HepG2 (cell line): ENCODE results near the gene HLA-DPB1. TPM values are rescaled to one million over a fixed set of nuclear protein-coding genes. Genes with fewer than 3 reads are reported as not detected.

Experiments
- CEBPB ChIP-seq: IDR thresholded peaks from 2 replicates; pipeline ENCODE4 v1.6.1; 2011; ENCODE audit warnings: low read depth, low read length, improper control_type of control experiment, borderline replicate concordance
- ISL2 ChIP-seq: sonication (generic); formaldehyde crosslinking; IDR thresholded peaks from 2 replicates; pipeline ENCODE4 v1.5.0; 2020; ENCODE audit warnings: missing genetic modification reagents
- KLF9 ChIP-seq: IDR thresholded peaks from 2 replicates; pipeline ENCODE4 v1.6.1; 2016; ENCODE audit warnings: low read depth
- MYNN ChIP-seq: sonication (generic); formaldehyde crosslinking; IDR thresholded peaks from 2 replicates; pipeline ENCODE4 v1.4.0; 2020; ENCODE audit warnings: mild to moderate bottlenecking, low read depth, missing genetic modification reagents
- PAF1 ChIP-seq: IDR thresholded peaks from 2 replicates; pipeline ENCODE4 v1.6.1; 2016; ENCODE audit warnings: missing genetic modification reagents, missing compliant biosample characterization
- PITX1 ChIP-seq: sonication (generic); formaldehyde crosslinking; IDR thresholded peaks from 2 replicates; pipeline ENCODE4 v1.5.1; 2020; ENCODE audit warnings: mild to moderate bottlenecking, missing genetic modification reagents
- RAD21 ChIP-seq: fragments of 450-650 bp; formaldehyde crosslinking; IDR thresholded peaks from 2 replicates; pipeline ENCODE4 v1.5.0; 2020; ENCODE audit warnings: mild to moderate bottlenecking
- RFX5 ChIP-seq: IDR thresholded peaks from 2 replicates; pipeline ENCODE4 v1.6.1; 2011; ENCODE audit warnings: low read depth, low read length, improper control_type of control experiment
- SMARCC2 ChIP-seq: fragments of 450-650 bp; IDR thresholded peaks from 2 replicates; pipeline ENCODE4 v1.6.1; 2017; ENCODE audit warnings: antibody characterized with exemption, mild to moderate bottlenecking
- STAG1 ChIP-seq: sonication (generic); formaldehyde crosslinking; IDR thresholded peaks from 2 replicates; pipeline ENCODE4 v1.4.0; 2020; ENCODE audit warnings: missing genetic modification reagents
- TEAD3 ChIP-seq: optimal IDR thresholded peaks from 2 replicates; pipeline ENCODE3; 2016; ENCODE audit warnings: borderline replicate concordance
- XRCC5 ChIP-seq: fragments of 200-400 bp; formaldehyde crosslinking; optimal IDR thresholded peaks from 2 replicates; pipeline ENCODE3; 2017; ENCODE audit warnings: mild to moderate bottlenecking, low read length
- ZNF652 ChIP-seq: IDR thresholded peaks from 2 replicates; pipeline ENCODE4 v1.6.1; 2016; ENCODE audit warnings: low read depth, borderline replicate concordance
- polyA plus RNA-seq, 8 experiments: library from polyadenylated mRNA; depleted of rRNA in 3 of 8; stranded (reverse) in 7 of 8; unstranded in 1 of 8; fragments of >200 nt; fragmentation: Illumina TruSeq in 4 of 8; extraction: Trizol in 4 of 8; gene quantifications; 2 replicates each; pipeline versions ENCODE4 v1.2.1 to v1.2.3, GENCODE V29; 2011 to 2016; ENCODE audit warnings: low read depth in 4 of 8, missing spikeins in 1 of 8, mixed read lengths in 1 of 8; ENCODE audit not compliant: insufficient read depth in 1 of 8
- total RNA-seq, 5 experiments: library from RNA; depleted of rRNA; stranded (reverse); fragments of >200 nt; fragmentation: Illumina TruSeq; extraction: Trizol; gene quantifications; 2 replicates each; pipeline ENCODE4 v1.2.3, GENCODE V29; 2016; ENCODE audit warnings: low read depth in 1 of 5
- TF ChIP-seq, protein P1 (sequence below): sonication (generic); formaldehyde crosslinking; IDR thresholded peaks from 2 replicates; pipeline ENCODE4 v1.4.0; 2020; ENCODE audit warnings: low read depth, missing genetic modification reagents
- TF ChIP-seq, protein P2 (sequence below): sonication (generic); formaldehyde crosslinking; conservative IDR thresholded peaks from 2 replicates; pipeline ENCODE4 v1.4.0; 2020; ENCODE audit warnings: missing genetic modification reagents

The HLA-DPB1 gene
- total and polyA plus RNA-seq, 2 of the 13 experiments (the other 11 are each of a cell fraction or from before 2014, with no cell fraction given) = not detected

DNA sequence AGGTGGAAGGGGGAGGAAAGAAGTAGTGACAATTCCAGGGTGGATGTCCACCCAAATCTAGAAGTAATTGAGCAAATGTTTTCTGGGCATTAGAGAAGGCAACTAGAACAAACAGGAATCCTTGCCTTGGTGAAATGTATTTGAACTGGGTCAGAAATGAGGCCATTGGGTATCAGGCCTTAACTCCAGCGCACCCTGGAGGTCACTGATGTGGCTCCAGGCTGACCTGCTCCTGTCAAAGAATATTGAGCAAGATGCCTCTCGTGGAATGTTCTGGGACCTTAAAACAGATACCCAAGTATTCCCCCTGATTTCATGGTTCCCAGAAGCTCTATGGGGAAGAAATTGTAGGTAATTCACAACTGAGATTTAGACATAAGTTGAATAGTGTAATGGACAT, 6.9 kb downstream of the HLA-DPB1 start (continued):
- TF ChIP-seq KLF9 (CRISPR knock-in tag) = no peak
- TF ChIP-seq RAD21 (CRISPR knock-in tag) = peak; percentile 21; the same call in 1 of the 2 replicates
- peak; percentile 14 for TF ChIP-seq TEAD3 (CRISPR knock-in tag)
- no peak for TF ChIP-seq MYNN (CRISPR knock-in tag)
- TF ChIP-seq, protein P1, sequence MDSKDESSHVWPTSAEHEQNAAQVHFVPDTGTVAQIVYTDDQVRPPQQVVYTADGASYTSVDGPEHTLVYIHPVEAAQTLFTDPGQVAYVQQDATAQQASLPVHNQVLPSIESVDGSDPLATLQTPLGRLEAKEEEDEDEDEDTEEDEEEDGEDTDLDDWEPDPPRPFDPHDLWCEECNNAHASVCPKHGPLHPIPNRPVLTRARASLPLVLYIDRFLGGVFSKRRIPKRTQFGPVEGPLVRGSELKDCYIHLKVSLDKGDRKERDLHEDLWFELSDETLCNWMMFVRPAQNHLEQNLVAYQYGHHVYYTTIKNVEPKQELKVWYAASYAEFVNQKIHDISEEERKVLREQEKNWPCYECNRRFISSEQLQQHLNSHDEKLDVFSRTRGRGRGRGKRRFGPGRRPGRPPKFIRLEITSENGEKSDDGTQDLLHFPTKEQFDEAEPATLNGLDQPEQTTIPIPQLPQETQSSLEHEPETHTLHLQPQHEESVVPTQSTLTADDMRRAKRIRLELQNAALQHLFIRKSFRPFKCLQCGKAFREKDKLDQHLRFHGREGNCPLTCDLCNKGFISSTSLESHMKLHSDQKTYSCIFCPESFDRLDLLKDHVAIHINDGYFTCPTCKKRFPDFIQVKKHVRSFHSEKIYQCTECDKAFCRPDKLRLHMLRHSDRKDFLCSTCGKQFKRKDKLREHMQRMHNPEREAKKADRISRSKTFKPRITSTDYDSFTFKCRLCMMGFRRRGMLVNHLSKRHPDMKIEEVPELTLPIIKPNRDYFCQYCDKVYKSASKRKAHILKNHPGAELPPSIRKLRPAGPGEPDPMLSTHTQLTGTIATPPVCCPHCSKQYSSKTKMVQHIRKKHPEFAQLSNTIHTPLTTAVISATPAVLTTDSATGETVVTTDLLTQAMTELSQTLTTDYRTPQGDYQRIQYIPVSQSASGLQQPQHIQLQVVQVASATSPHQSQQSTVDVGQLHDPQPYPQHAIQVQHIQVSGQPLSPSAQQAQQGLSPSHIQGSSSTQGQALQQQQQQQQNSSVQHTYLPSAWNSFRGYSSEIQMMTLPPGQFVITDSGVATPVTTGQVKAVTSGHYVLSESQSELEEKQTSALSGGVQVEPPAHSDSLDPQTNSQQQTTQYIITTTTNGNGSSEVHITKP = no peak
- TF ChIP-seq, protein P2, sequence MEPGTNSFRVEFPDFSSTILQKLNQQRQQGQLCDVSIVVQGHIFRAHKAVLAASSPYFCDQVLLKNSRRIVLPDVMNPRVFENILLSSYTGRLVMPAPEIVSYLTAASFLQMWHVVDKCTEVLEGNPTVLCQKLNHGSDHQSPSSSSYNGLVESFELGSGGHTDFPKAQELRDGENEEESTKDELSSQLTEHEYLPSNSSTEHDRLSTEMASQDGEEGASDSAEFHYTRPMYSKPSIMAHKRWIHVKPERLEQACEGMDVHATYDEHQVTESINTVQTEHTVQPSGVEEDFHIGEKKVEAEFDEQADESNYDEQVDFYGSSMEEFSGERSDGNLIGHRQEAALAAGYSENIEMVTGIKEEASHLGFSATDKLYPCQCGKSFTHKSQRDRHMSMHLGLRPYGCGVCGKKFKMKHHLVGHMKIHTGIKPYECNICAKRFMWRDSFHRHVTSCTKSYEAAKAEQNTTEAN (CRISPR knock-in tag) = no peak
- TF ChIP-seq RFX5 = peak; percentile 35; the same call in 1 of the 2 replicates
- peak; percentile 58 for TF ChIP-seq XRCC5
- TF ChIP-seq PAF1 (CRISPR knock-in tag) = no peak
- TF ChIP-seq CEBPB = peak; percentile 77; the same call in 1 of the 2 replicates
- peak; percentile 51 for TF ChIP-seq STAG1 (CRISPR knock-in tag)
- TF ChIP-seq SMARCC2 = no peak
- TF ChIP-seq ZNF652 (CRISPR knock-in tag) = no peak
- no peak for TF ChIP-seq PITX1 (CRISPR knock-in tag)
- no peak for TF ChIP-seq ISL2 (CRISPR knock-in tag)
